Astrocyte of the cerebellum (primary cell): ENCODE measurements around the gene ADAM17.

ENCODE experiments used
- DNase-seq: peaks from one replicate; pipeline ENCODE4 v3.0.0-alpha.2; 2011; ENCODE audit warnings: low read depth
- H3K4me3 ChIP-seq: 2 replicates; pipeline ENCODE4 v1.5.1; 2011; ENCODE audit warnings: mild to moderate bottlenecking, low read depth, low read length, moderate library complexity
- CTCF ChIP-seq: IDR thresholded peaks from 2 replicates; pipeline ENCODE4 v1.5.1; 2012; ENCODE audit warnings: low read length, low read depth, moderate library complexity, mild to moderate bottlenecking; ENCODE audit errors: missing control alignments
- in situ Hi-C: cut with HindIII; loops from 2 replicates; pipeline ENCODE4 v1.10.0; 2017; ENCODE audit warnings: low sequenced_read_pairs

Gene ADAM17

GRCh38 chr2:9440058-9440727 lies 115.4 kb downstream of the ADAM17 start:
- no peak overlapping the region for H3K4me3 ChIP-seq
- no peak for DNase-seq
- TF ChIP-seq CTCF, result no peak
- in situ Hi-C loops, result no loop called here

GRCh38 chr2:9439536-9439935 lies 116.1 kb downstream of the ADAM17 start:
- no peak for DNase-seq
- in situ Hi-C loops, result no loop called here
- no peak overlapping the region for H3K4me3 ChIP-seq
- no peak for TF ChIP-seq CTCF
